MG63 (cell line): ENCODE measurements around the gene MEGF9. TPM values are rescaled to one million over a fixed set of nuclear protein-coding genes. Genes with fewer than 3 reads are reported as not detected.

Experiments used
- DNase-seq: peaks from one replicate; pipeline ENCODE4 v3.0.0-alpha.2; 2020
- H3K27me3 ChIP-seq: fragments of 250-450 bp; sonication (Bioruptor Pico); 2 replicates; pipeline ENCODE4 v1.5.1; 2020; ENCODE audit warnings: mild to moderate bottlenecking, moderate library complexity
- H3K36me3 ChIP-seq: fragments of 250-450 bp; sonication (Bioruptor Pico); 2 replicates; pipeline ENCODE4 v1.5.1; 2020; ENCODE audit warnings: mild to moderate bottlenecking, moderate library complexity
- H3K4me3 ChIP-seq: fragments of 250-450 bp; sonication (Bioruptor Pico); 2 replicates; pipeline ENCODE4 v1.5.1; 2020; ENCODE audit warnings: mild to moderate bottlenecking, moderate library complexity
- H3K9me3 ChIP-seq: fragments of 250-450 bp; sonication (Bioruptor Pico); 2 replicates; pipeline ENCODE4 v1.5.1; 2020; ENCODE audit warnings: mild to moderate bottlenecking, moderate library complexity
- total RNA-seq: library from RNA; depleted of rRNA; stranded (reverse); fragments of >200 nt; shearing (Covaris generic); gene quantifications from 2 replicates; pipeline ENCODE4 v1.2.3, GENCODE V29; 2014; ENCODE audit warnings: low replicate concordance

The MEGF9 gene
- total RNA-seq, 1 experiment from 2014 or later, result 2.7 TPM

- Histone ChIP-seq H3K9me3 (no peaks in the 10 kb centered on the region), H3K36me3 (no peaks in the 10 kb centered on the region), H3K4me3 (no peak overlapping the region), H3K27me3 (no peaks in the 10 kb centered on the region)
- DNase-seq, result no peak
These were observed 21.2 kb downstream of the MEGF9 start for GRCh38 chr9:120692901-120693699.

GRCh38 chr9:120690372-120690771 lies 23.9 kb downstream of the MEGF9 start:
- no peak for DNase-seq
- H3K27me3 ChIP-seq, result no peaks in the 10 kb centered on the region
- no peaks in the 10 kb centered on the region for H3K9me3 ChIP-seq
- no peak overlapping the region for H3K4me3 ChIP-seq
- H3K36me3 ChIP-seq, result no peaks in the 10 kb centered on the region

- no peaks in the 10 kb centered on the region for H3K36me3 ChIP-seq
These were observed 24.4 kb downstream of the MEGF9 start for GRCh38 chr9:120689860-120690259.

GRCh38 chr9:120688758-120689157 lies 25.5 kb downstream of the MEGF9 start:
- DNase-seq, result no peak
- Histone ChIP-seq H3K4me3 (no peak overlapping the region), H3K27me3 (no peaks in the 10 kb centered on the region), H3K9me3 (no peaks in the 10 kb centered on the region), H3K36me3 (no peaks in the 10 kb centered on the region)

More at GRCh38 chr9:120689860-120690259, 24.4 kb downstream of the MEGF9 start:
- H3K9me3 ChIP-seq, result no peaks in the 10 kb centered on the region
- no peak for DNase-seq
- no peaks in the 10 kb centered on the region for H3K27me3 ChIP-seq
- no peak overlapping the region for H3K4me3 ChIP-seq

- no peaks in the 10 kb centered on the region for H3K27me3 ChIP-seq
- no peaks in the 10 kb centered on the region for H3K9me3 ChIP-seq
- H3K4me3 ChIP-seq, result no peak overlapping the region
- DNase-seq, result no peak
- H3K36me3 ChIP-seq, result no peaks in the 10 kb centered on the region
These were observed 31.1 kb downstream of the MEGF9 start for GRCh38 chr9:120683150-120683549.

GRCh38 chr9:120681121-120681520 lies 33.1 kb downstream of the MEGF9 start:
- H3K36me3 ChIP-seq, result no peaks in the 10 kb centered on the region
- no peak overlapping the region for H3K4me3 ChIP-seq
- no peak for DNase-seq
- no peaks in the 10 kb centered on the region for H3K9me3 ChIP-seq
- no peaks in the 10 kb centered on the region; the same call in 1 of the 2 replicates for H3K27me3 ChIP-seq

GRCh38 chr9:120680579-120680978 lies 33.7 kb downstream of the MEGF9 start:
- Histone ChIP-seq H3K27me3 (no peaks in the 10 kb centered on the region; the same call in 1 of the 2 replicates), H3K4me3 (no peak overlapping the region), H3K36me3 (no peaks in the 10 kb centered on the region), H3K9me3 (no peaks in the 10 kb centered on the region)
- no peak for DNase-seq

- DNase-seq, result no peak
- H3K27me3 ChIP-seq, result no peaks in the 10 kb centered on the region; the same call in 1 of the 2 replicates
- H3K9me3 ChIP-seq, result no peaks in the 10 kb centered on the region
- H3K4me3 ChIP-seq, result no peak overlapping the region
- no peaks in the 10 kb centered on the region for H3K36me3 ChIP-seq
These were observed 34.1 kb downstream of the MEGF9 start for GRCh38 chr9:120680161-120680560.

- Histone ChIP-seq H3K36me3 (no peaks in the 10 kb centered on the region), H3K4me3 (no peak overlapping the region), H3K27me3 (no peaks in the 10 kb centered on the region; the same call in 1 of the 2 replicates), H3K9me3 (no peaks in the 10 kb centered on the region)
- DNase-seq, result no peak
These were observed 36.3 kb downstream of the MEGF9 start for GRCh38 chr9:120677965-120678364.

- Histone ChIP-seq H3K36me3 (no peaks in the 10 kb centered on the region), H3K9me3 (no peaks in the 10 kb centered on the region), H3K27me3 (no peaks in the 10 kb centered on the region; the same call in 1 of the 2 replicates), H3K4me3 (no peak overlapping the region)
- no peak for DNase-seq
These were observed 37.4 kb downstream of the MEGF9 start for GRCh38 chr9:120676767-120677402.

GRCh38 chr9:120668399-120668798 lies 45.9 kb downstream of the MEGF9 start:
- no peak overlapping the region for H3K4me3 ChIP-seq
- peaks cover 3% of the 10 kb centered on the region; the same call in 1 of the 2 replicates for H3K9me3 ChIP-seq
- H3K27me3 ChIP-seq, result no peaks in the 10 kb centered on the region
- DNase-seq, result no peak
- no peaks in the 10 kb centered on the region for H3K36me3 ChIP-seq

- H3K9me3 ChIP-seq, result peaks cover 3% of the 10 kb centered on the region; the same call in 1 of the 2 replicates
- H3K36me3 ChIP-seq, result no peaks in the 10 kb centered on the region
- no peaks in the 10 kb centered on the region for H3K27me3 ChIP-seq
- no peak for DNase-seq
- H3K4me3 ChIP-seq, result no peak overlapping the region
These were observed 50.3 kb downstream of the MEGF9 start for GRCh38 chr9:120663950-120664349.

- DNase-seq, result no peak
- Histone ChIP-seq H3K9me3 (peaks cover 3% of the 10 kb centered on the region; the same call in 1 of the 2 replicates), H3K36me3 (no peaks in the 10 kb centered on the region)
These were observed 50.9 kb downstream of the MEGF9 start for GRCh38 chr9:120663380-120663779.

GRCh38 chr9:120662513-120662912 lies 51.8 kb downstream of the MEGF9 start:
- no peak for DNase-seq
- Histone ChIP-seq H3K4me3 (no peak overlapping the region), H3K27me3 (no peaks in the 10 kb centered on the region), H3K9me3 (peaks cover 3% of the 10 kb centered on the region; the same call in 1 of the 2 replicates), H3K36me3 (no peaks in the 10 kb centered on the region)

More at GRCh38 chr9:120663380-120663779, 50.9 kb downstream of the MEGF9 start:
- Histone ChIP-seq H3K4me3 (no peak overlapping the region), H3K27me3 (no peaks in the 10 kb centered on the region)

GRCh38 chr9:120659676-120660075 lies 54.6 kb downstream of the MEGF9 start:
- no peak for DNase-seq
- no peak overlapping the region for H3K4me3 ChIP-seq

GRCh38 chr9:120659209-120659608 lies 55.1 kb downstream of the MEGF9 start:
- no peaks in the 10 kb centered on the region for H3K9me3 ChIP-seq
- no peaks in the 10 kb centered on the region for H3K36me3 ChIP-seq
- no peaks in the 10 kb centered on the region for H3K27me3 ChIP-seq
- no peak for DNase-seq
- H3K4me3 ChIP-seq, result no peak overlapping the region

More at GRCh38 chr9:120659676-120660075, 54.6 kb downstream of the MEGF9 start:
- Histone ChIP-seq H3K27me3 (no peaks in the 10 kb centered on the region), H3K9me3 (no peaks in the 10 kb centered on the region), H3K36me3 (no peaks in the 10 kb centered on the region)

- Histone ChIP-seq H3K36me3 (no peaks in the 10 kb centered on the region), H3K27me3 (no peaks in the 10 kb centered on the region), H3K4me3 (no peak overlapping the region), H3K9me3 (no peaks in the 10 kb centered on the region)
- DNase-seq, result no peak
These were observed 59.2 kb downstream of the MEGF9 start for GRCh38 chr9:120655005-120655622.
